Measurements from ENCODE around the gene RANGRF. TPM values are rescaled to one million over a fixed set of nuclear protein-coding genes. Genes with fewer than 3 reads are reported as not detected.
A peak's percentile ranks its signal among the peaks of the same experiment; 100 is the strongest.
"Not testable (repeated sequence)": the region's sequence is repeated elsewhere in the genome, so short reads cannot be mapped to it uniquely, and the experiment has no call there.

Gene RANGRF
- total RNA-seq, 4 donors from 2014 or later = 7.8 to 15.4 (median 12.6) TPM

DNA sequence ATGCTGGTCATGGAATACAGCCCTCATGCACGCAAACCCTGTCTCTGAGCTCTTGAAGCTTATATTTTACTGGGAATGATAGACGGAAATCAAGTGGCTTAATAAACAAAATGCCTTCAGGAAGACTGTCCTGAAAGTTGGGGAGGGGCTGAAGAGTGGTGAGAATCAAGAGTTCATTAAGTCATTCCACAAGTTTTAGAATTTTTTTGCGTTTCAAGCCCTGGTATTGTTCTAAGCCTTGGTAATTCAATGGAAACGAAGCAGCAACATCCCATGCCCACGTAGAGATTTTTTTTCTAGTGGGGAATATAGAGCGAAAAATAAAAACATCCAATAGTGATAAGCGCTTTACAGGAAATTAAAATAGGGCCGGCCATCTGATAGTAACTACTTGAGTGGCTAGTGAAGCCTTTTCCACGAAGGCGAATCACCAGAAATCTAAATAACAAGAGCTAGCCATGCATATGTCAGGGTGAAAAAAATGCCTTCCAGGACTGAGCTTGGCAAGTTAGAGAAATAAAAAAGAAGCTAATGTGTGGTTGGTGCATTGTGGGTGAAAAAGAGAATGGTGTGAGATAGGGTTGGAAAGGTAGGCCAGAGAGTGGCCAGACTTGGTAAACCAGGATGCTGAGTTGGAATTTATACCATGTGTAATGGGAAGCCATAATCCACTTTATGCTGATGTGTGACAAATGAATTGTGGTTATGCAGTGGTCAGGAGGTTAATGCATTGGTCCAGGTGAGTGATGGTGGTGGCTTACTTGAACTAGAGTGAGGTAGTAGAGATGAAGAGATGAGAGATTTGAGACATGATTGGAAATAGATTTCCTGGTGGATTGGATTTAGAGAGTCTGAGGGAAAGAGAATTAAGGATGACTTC lies 38.6 kb upstream of the RANGRF start:
- no peaks in the 10 kb centered on the region for H3K9me3 ChIP-seq
- H3K4me3 ChIP-seq = peak overlapping the region; percentile 57 to 83 (median 68)
- H3K27ac ChIP-seq = peak overlapping the region; percentile 97 to 99 (median 98)
- no peak for DNase-seq
- 11 to 14% methylated on average over 10 of the region's 10 CpGs for WGBS, 2 donors
- no peaks in the 10 kb centered on the region for H3K27me3 ChIP-seq
- intact Hi-C loops (cut with DNase I) = loop anchor here (5.0 kb wide), 1 partner anchor 37 kb away; the partner anchor contains the start of gene RANGRF
- H3K36me3 ChIP-seq = peaks cover under 1 to 31% (median 1%) of the 10 kb centered on the region in 3 donors
- H3K4me1 ChIP-seq = peaks cover 3 to 34% (median 7%) of the 10 kb centered on the region in 3 donors
- no peak for TF ChIP-seq POLR2A (IDR thresholded peaks at IDR 0.05)
- TF ChIP-seq, protein P1, sequence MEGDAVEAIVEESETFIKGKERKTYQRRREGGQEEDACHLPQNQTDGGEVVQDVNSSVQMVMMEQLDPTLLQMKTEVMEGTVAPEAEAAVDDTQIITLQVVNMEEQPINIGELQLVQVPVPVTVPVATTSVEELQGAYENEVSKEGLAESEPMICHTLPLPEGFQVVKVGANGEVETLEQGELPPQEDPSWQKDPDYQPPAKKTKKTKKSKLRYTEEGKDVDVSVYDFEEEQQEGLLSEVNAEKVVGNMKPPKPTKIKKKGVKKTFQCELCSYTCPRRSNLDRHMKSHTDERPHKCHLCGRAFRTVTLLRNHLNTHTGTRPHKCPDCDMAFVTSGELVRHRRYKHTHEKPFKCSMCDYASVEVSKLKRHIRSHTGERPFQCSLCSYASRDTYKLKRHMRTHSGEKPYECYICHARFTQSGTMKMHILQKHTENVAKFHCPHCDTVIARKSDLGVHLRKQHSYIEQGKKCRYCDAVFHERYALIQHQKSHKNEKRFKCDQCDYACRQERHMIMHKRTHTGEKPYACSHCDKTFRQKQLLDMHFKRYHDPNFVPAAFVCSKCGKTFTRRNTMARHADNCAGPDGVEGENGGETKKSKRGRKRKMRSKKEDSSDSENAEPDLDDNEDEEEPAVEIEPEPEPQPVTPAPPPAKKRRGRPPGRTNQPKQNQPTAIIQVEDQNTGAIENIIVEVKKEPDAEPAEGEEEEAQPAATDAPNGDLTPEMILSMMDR (IDR thresholded peaks at IDR 0.05) = no peak

DNA sequence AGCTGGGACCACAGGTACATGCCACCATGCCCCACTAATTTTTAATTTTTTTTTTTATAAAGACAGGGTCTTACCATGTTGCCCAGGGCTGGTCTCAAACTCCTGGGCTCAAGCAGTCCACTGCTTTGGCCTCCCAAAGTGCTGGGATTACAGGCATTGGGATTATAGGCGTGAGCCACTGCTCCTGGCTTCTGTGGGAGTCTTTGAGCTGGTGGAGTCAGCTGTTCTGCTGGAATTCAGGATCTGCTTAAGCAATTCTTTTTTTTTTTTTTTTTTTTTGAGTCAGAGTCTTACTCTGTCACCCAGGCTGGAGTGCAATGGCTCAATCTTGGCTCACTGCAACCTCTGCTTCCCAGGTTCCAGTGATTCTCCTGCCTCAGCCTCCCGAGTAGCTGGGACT lies 37.1 kb upstream of the RANGRF start:
- Histone ChIP-seq H3K4me1 (peaks cover 3 to 32% (median 7%) of the 10 kb centered on the region in 3 donors), H3K36me3 (peaks cover 9 to 35% (median 15%) of the 10 kb centered on the region in 3 donors)
- H3K27me3 ChIP-seq, H3K4me3 ChIP-seq, H3K9me3 ChIP-seq, H3K27ac ChIP-seq, DNase-seq: not testable (repeated sequence)
- intact Hi-C loops (cut with DNase I) = loop anchor here (5.0 kb wide), 1 partner anchor 36 kb away; the partner anchor contains the start of gene RANGRF
- WGBS, 2 donors = 79 to 81% methylated on average over 2 of the region's 2 CpGs

DNA sequence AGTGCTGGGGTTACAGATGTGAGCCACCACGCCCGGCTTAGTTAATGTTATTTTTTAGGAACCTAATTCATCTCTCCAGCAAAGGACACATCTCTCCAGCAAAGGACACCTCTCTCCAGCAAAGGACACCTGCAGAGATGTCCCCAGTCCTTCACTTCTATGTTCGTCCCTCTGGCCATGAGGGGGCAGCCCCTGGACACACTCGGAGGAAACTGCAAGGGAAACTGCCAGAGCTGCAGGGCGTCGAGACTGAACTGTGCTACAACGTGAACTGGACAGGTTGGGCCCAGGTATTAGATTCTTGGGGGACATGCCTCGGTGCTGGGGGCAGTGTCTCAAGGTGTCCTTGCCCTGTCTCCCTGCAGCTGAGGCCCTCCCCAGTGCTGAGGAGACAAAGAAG lies 34.7 kb upstream of the RANGRF start:
- TF ChIP-seq POLR2A (IDR thresholded peaks at IDR 0.05) = no peak
- TF ChIP-seq, protein P1 (IDR thresholded peaks at IDR 0.05) = no peak
- Histone ChIP-seq H3K27me3 (no peaks in the 10 kb centered on the region), H3K4me3 (no peak overlapping the region), H3K27ac (no peak overlapping the region), H3K9me3 (no peaks in the 10 kb centered on the region), H3K36me3 (peaks cover 9 to 59% (median 27%) of the 10 kb centered on the region in 3 donors), H3K4me1 (peaks cover 0 to 14% (median 7%) of the 10 kb centered on the region in 3 donors)
- no peak for DNase-seq
- intact Hi-C loops (cut with DNase I) = loop anchor here (5.0 kb wide), 1 partner anchor 34 kb away; the partner anchor contains the start of gene RANGRF
- 82 to 83% methylated on average over 3 to 4 of the region's 8 CpGs for WGBS, 2 donors

DNA sequence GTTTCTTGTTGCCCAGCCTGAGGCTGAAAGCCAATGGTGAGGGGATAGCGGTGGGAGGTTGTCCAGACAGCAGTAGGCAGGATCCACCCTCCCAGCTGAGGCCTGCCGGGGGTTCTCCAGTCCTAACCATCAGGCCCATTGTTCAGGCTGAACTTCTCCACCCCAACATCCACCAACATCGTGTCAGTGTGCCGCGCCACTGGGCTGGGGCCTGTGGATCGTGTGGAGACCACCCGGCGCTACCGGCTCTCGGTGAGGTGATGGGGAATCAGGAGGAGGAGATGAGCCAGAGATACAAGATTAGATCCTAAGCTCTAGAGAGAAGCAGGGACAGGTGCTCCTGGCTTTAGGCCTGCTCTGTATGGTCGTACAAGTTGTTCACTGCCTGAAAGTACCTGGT lies 33.6 kb upstream of the RANGRF start:
- intact Hi-C loops (cut with DNase I) = loop anchor here (5.0 kb wide), 1 partner anchor 32 kb away; the partner anchor contains the start of gene RANGRF
- DNase-seq = no peak
- TF ChIP-seq, protein P1 (IDR thresholded peaks at IDR 0.05) = no peak
- no peak for TF ChIP-seq POLR2A (IDR thresholded peaks at IDR 0.05)
- 92 to 94% methylated on average over 5 to 10 of the region's 11 CpGs for WGBS, 2 donors
- Histone ChIP-seq H3K27me3 (no peaks in the 10 kb centered on the region), H3K4me1 (peaks cover 0 to 6% (median 2%) of the 10 kb centered on the region in 3 donors), H3K27ac (no peak overlapping the region), H3K36me3 (peaks cover 9 to 70% (median 27%) of the 10 kb centered on the region in 3 donors), H3K4me3 (no peak overlapping the region), H3K9me3 (no peaks in the 10 kb centered on the region)

DNA sequence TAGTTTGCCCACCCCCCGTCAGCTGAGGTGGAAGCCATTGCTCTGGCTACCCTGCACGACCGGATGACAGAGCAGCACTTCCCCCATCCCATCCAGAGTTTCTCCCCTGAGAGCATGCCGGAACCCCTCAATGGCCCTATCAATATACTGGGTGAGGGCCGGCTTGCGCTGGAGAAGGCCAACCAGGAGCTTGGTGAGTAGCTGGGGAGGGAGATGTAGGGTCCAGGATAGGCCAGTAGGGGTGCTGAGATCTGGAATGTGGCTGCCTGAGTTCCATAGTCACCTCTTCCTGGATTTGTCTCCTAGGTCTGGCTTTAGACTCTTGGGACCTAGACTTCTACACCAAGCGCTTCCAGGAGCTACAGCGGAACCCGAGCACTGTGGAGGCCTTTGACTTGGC lies 33.0 kb upstream of the RANGRF start:
- WGBS, 2 donors = 89 to 98% methylated on average over 5 to 6 of the region's 9 CpGs
- Histone ChIP-seq H3K4me1 (peaks cover 0 to under 1% (median 0%) of the 10 kb centered on the region in 3 donors), H3K9me3 (no peaks in the 10 kb centered on the region), H3K27me3 (no peaks in the 10 kb centered on the region), H3K36me3 (peaks cover 9 to 76% (median 27%) of the 10 kb centered on the region in 3 donors), H3K4me3 (no peak overlapping the region), H3K27ac (no peak overlapping the region)
- no peak for DNase-seq
- intact Hi-C loops (cut with DNase I) = no loop called here
- TF ChIP-seq, protein P1 (IDR thresholded peaks at IDR 0.05) = no peak

Data from esophagus squamous epithelium (tissue), 5 donors.